HepG2 (cell line): ENCODE data around the gene ZMYND8. TPM values are rescaled to one million over a fixed set of nuclear protein-coding genes. Genes with fewer than 3 reads are reported as not detected.

ENCODE experiments used
- CEBPB ChIP-seq: IDR thresholded peaks from 2 replicates; pipeline ENCODE4 v1.6.1; 2011; ENCODE audit warnings: low read depth, low read length, improper control_type of control experiment, borderline replicate concordance
- HNF4G ChIP-seq, 2 experiments: sonication (generic) in 1 of 2; formaldehyde crosslinking in 1 of 2; IDR thresholded peaks; 2 replicates each; pipeline versions ENCODE4 v1.4.0 to v1.6.1; 2011 to 2020; ENCODE audit warnings: borderline replicate concordance in 2 of 2, low read depth in 2 of 2, mild to moderate bottlenecking in 2 of 2, low read length in 1 of 2, missing genetic modification reagents in 1 of 2, moderate library complexity in 1 of 2
- NR2F1 ChIP-seq, 2 experiments: fragments of 450-650 bp in 1 of 2; formaldehyde crosslinking in 1 of 2; IDR thresholded peaks; 2 replicates each; pipeline versions ENCODE4 v1.5.0 to v1.6.1; 2016 to 2020; ENCODE audit warnings: mild to moderate bottlenecking in 1 of 2, missing compliant biosample characterization in 1 of 2, missing genetic modification reagents in 1 of 2, moderate library complexity in 1 of 2
- REL ChIP-seq: sonication (generic); formaldehyde crosslinking; conservative IDR thresholded peaks from 2 replicates; pipeline ENCODE4 v1.8.0; 2022; ENCODE audit warnings: mild to moderate bottlenecking, missing genetic modification reagents, moderate library complexity
- SKI ChIP-seq: fragments of 450-650 bp; IDR thresholded peaks from one replicate; pipeline ENCODE4 v1.6.1; 2018; ENCODE audit warnings: mild to moderate bottlenecking; ENCODE audit not compliant: partially characterized antibody
- ZFP36L1 ChIP-seq: sonication (generic); formaldehyde crosslinking; IDR thresholded peaks from 2 replicates; pipeline ENCODE4 v1.8.0; 2022; ENCODE audit warnings: mild to moderate bottlenecking, missing genetic modification reagents, moderate library complexity
- ZNF234 ChIP-seq: sonication (generic); formaldehyde crosslinking; conservative IDR thresholded peaks from 2 replicates; pipeline ENCODE4 v1.5.1; 2020; ENCODE audit warnings: mild to moderate bottlenecking, missing genetic modification reagents
- ZNF318 ChIP-seq: sonication (generic); formaldehyde crosslinking; IDR thresholded peaks from 2 replicates; pipeline ENCODE4 v1.4.0; 2020; ENCODE audit warnings: mild to moderate bottlenecking, missing genetic modification reagents
- ZNF788 ChIP-seq: sonication (generic); formaldehyde crosslinking; IDR thresholded peaks from 2 replicates; pipeline ENCODE4 v1.5.0; 2020; ENCODE audit warnings: mild to moderate bottlenecking, missing genetic modification reagents, borderline replicate concordance
- ZNF879 ChIP-seq: sonication (generic); formaldehyde crosslinking; IDR thresholded peaks from 2 replicates; pipeline ENCODE4 v1.8.1; 2023; ENCODE audit warnings: missing genetic modification reagents
- polyA plus RNA-seq, 8 experiments: library from polyadenylated mRNA; depleted of rRNA in 3 of 8; stranded (reverse) in 7 of 8; unstranded in 1 of 8; fragments of >200 nt; fragmentation: Illumina TruSeq in 4 of 8; extraction: Trizol in 4 of 8; gene quantifications; 2 replicates each; pipeline versions ENCODE4 v1.2.1 to v1.2.3, GENCODE V29; 2011 to 2016; ENCODE audit warnings: low read depth in 4 of 8, missing spikeins in 1 of 8, mixed read lengths in 1 of 8; ENCODE audit not compliant: insufficient read depth in 1 of 8
- total RNA-seq, 5 experiments: library from RNA; depleted of rRNA; stranded (reverse); fragments of >200 nt; fragmentation: Illumina TruSeq; extraction: Trizol; gene quantifications; 2 replicates each; pipeline ENCODE4 v1.2.3, GENCODE V29; 2016; ENCODE audit warnings: low read depth in 1 of 5
- TF ChIP-seq, protein P1 (sequence below): IDR thresholded peaks from 2 replicates; pipeline ENCODE4 v1.6.1; 2018; ENCODE audit warnings: missing genetic modification reagents, mild to moderate bottlenecking, missing compliant biosample characterization
- TF ChIP-seq, protein P2 (sequence below): sonication (generic); formaldehyde crosslinking; IDR thresholded peaks from 2 replicates; pipeline ENCODE4 v1.5.1; 2020; ENCODE audit warnings: mild to moderate bottlenecking, missing genetic modification reagents, borderline replicate concordance

The ZMYND8 gene
- total and polyA plus RNA-seq, 2 of the 13 experiments (the other 11 are each of a cell fraction or from before 2014, with no cell fraction given): 53.9 to 84.7 TPM

DNA sequence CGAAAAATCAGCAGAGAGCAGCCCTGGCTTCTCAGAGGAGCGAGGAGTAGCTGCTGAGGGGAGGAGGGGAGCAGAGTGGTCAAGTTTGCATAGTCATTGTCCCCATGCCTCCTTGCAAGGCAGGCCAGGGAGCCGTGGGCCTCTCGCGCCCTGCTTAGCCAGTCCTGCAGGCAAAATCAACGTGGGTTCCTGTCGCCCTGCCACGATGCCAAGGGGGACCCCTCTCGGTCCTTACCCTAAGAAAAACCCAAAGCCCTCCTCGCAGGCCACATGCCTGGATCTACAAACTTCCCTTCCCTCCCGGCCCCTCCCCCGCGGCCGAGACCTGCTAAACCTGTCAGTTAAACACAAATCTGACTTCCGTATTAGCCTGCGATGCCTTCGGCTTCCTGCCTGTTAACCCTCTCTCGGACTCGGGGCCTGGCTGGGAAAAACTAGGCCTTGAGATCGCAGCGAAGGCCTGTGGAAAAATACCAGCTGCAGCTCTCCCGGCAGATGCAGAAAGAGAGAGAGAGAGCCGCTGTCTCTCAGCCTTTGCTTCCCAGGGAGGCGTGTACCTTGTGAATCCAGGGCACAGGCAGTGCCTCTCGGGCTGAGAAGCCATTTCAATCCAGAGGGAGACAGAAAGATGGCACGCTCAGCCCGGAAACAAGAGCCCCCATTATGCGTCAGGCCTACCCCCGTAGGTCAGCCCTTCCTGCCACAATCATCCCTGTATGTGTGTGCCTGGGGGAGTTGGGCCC lies 968 bp upstream of the ZMYND8 start (continued):
- TF ChIP-seq SKI: peak; percentile 84
- peak; percentile 99 for TF ChIP-seq ZNF788 (CRISPR knock-in tag)
- peak; percentile 96 for TF ChIP-seq ZNF234 (CRISPR knock-in tag)
- TF ChIP-seq ZFP36L1 (CRISPR knock-in tag): no peak
- TF ChIP-seq HNF4G (IDR thresholded peaks at IDR 0.05; ENCODE audit: borderline replicate concordance, low read depth, low read length): peak; percentile 59; the same call in 1 of the 2 replicates
- TF ChIP-seq HNF4G (CRISPR knock-in tag; IDR thresholded peaks at IDR 0.05; ENCODE audit: borderline replicate concordance, low read depth): peak; percentile 80; the same call in 1 of the 2 replicates
- TF ChIP-seq REL (CRISPR knock-in tag): peak; percentile 97
- no peak for TF ChIP-seq CEBPB
- 0 out of 2 replicates have a peak, but pooled peaks have one; percentile 83 for TF ChIP-seq ZNF318 (CRISPR knock-in tag)
- TF ChIP-seq ZNF879: peak; percentile 84
- TF ChIP-seq, protein P1, sequence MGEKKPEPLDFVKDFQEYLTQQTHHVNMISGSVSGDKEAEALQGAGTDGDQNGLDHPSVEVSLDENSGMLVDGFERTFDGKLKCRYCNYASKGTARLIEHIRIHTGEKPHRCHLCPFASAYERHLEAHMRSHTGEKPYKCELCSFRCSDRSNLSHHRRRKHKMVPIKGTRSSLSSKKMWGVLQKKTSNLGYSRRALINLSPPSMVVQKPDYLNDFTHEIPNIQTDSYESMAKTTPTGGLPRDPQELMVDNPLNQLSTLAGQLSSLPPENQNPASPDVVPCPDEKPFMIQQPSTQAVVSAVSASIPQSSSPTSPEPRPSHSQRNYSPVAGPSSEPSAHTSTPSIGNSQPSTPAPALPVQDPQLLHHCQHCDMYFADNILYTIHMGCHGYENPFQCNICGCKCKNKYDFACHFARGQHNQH: peak; percentile 99
- no peak; a peak in 1 of 4 replicates for TF ChIP-seq NR2F1 (CRISPR knock-in tag; IDR thresholded peaks at IDR 0.05)
- TF ChIP-seq, protein P2, sequence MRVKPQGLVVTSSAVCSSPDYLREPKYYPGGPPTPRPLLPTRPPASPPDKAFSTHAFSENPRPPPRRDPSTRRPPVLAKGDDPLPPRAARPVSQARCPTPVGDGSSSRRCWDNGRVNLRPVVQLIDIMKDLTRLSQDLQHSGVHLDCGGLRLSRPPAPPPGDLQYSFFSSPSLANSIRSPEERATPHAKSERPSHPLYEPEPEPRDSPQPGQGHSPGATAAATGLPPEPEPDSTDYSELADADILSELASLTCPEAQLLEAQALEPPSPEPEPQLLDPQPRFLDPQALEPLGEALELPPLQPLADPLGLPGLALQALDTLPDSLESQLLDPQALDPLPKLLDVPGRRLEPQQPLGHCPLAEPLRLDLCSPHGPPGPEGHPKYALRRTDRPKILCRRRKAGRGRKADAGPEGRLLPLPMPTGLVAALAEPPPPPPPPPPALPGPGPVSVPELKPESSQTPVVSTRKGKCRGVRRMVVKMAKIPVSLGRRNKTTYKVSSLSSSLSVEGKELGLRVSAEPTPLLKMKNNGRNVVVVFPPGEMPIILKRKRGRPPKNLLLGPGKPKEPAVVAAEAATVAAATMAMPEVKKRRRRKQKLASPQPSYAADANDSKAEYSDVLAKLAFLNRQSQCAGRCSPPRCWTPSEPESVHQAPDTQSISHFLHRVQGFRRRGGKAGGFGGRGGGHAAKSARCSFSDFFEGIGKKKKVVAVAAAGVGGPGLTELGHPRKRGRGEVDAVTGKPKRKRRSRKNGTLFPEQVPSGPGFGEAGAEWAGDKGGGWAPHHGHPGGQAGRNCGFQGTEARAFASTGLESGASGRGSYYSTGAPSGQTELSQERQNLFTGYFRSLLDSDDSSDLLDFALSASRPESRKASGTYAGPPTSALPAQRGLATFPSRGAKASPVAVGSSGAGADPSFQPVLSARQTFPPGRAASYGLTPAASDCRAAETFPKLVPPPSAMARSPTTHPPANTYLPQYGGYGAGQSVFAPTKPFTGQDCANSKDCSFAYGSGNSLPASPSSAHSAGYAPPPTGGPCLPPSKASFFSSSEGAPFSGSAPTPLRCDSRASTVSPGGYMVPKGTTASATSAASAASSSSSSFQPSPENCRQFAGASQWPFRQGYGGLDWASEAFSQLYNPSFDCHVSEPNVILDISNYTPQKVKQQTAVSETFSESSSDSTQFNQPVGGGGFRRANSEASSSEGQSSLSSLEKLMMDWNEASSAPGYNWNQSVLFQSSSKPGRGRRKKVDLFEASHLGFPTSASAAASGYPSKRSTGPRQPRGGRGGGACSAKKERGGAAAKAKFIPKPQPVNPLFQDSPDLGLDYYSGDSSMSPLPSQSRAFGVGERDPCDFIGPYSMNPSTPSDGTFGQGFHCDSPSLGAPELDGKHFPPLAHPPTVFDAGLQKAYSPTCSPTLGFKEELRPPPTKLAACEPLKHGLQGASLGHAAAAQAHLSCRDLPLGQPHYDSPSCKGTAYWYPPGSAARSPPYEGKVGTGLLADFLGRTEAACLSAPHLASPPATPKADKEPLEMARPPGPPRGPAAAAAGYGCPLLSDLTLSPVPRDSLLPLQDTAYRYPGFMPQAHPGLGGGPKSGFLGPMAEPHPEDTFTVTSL (CRISPR knock-in tag): no peak; the same call in 1 of the 2 replicates
